Measurements from ENCODE around the gene POU2F1. TPM values are rescaled to one million over a fixed set of nuclear protein-coding genes. Genes with fewer than 3 reads are reported as not detected.

The POU2F1 gene
- total and polyA plus RNA-seq, 2 donors, result 2.6 to 4.1 TPM

- Histone ChIP-seq H3K4me3 (ENCODE audit: low read length in 2 of 2) (peak overlapping the region; percentile 38 to 44), H3K9me3 (ENCODE audit: control insufficient read depth in 2 of 2, insufficient read depth in 1 of 2, low read length in 1 of 2) (no peaks in the 10 kb centered on the region), H3K36me3 (ENCODE audit: control insufficient read depth in 2 of 2, insufficient read depth in 2 of 2, low read length in 1 of 2) (peaks cover 3 to 32% of the 10 kb centered on the region in 2 donors), H3K4me1 (ENCODE audit: control insufficient read depth in 2 of 2, insufficient read depth in 2 of 2, low read length in 2 of 2) (peaks cover 52 to 81% of the 10 kb centered on the region in 2 donors), H3K27ac (ENCODE audit: low read depth in 1 of 2, low read length in 1 of 2) (peak overlapping the region; percentile 94 to 98), H3K27me3 (ENCODE audit: control insufficient read depth in 2 of 2, insufficient read depth in 1 of 2, low read length in 1 of 2) (no peaks in the 10 kb centered on the region)
- WGBS, result 8% methylated on average over 5 of the region's 5 CpGs
- peak in 6 of 9 donors; percentile 70 to 91 (median 84) for DNase-seq (ENCODE audit: low read depth in 6 of 9, low spot score in 9 of 9)
These were observed 253.5 kb downstream of the POU2F1 start for GRCh38 chr1:167474191-167474641.

- WGBS, result 98% methylated on average over 2 of the region's 2 CpGs
- H3K36me3 ChIP-seq (ENCODE audit: control insufficient read depth in 2 of 2, insufficient read depth in 2 of 2, low read length in 1 of 2), result peaks cover 11 to 43% of the 10 kb centered on the region in 2 donors
- H3K4me3 ChIP-seq (ENCODE audit: low read length in 2 of 2), result no peak overlapping the region
- H3K4me1 ChIP-seq (ENCODE audit: control insufficient read depth in 2 of 2, insufficient read depth in 2 of 2, low read length in 2 of 2), result peaks cover 57 to 88% of the 10 kb centered on the region in 2 donors
- peak overlapping the region; percentile 1 to 98 for H3K27ac ChIP-seq (ENCODE audit: low read depth in 1 of 2, low read length in 1 of 2)
- no peak for DNase-seq (ENCODE audit: low read depth in 6 of 9, low spot score in 9 of 9)
- H3K9me3 ChIP-seq (ENCODE audit: control insufficient read depth in 2 of 2, insufficient read depth in 1 of 2, low read length in 1 of 2), result no peaks in the 10 kb centered on the region
- no peaks in the 10 kb centered on the region for H3K27me3 ChIP-seq (ENCODE audit: control insufficient read depth in 2 of 2, insufficient read depth in 1 of 2, low read length in 1 of 2)
These were observed 255.4 kb downstream of the POU2F1 start for GRCh38 chr1:167476061-167476460.

Other genes with a start within 250 kb of the POU2F1 start
- gene ILDR2, start 245.3 kb upstream of the POU2F1 start, total RNA-seq, result 0.90 TPM
- gene ILDR2, start 245.3 kb upstream of the POU2F1 start, polyA plus RNA-seq, result 0.46 TPM
- gene MAEL, start 231.6 kb upstream of the POU2F1 start, total RNA-seq, result not detected
- 0.57 TPM for gene MAEL, start 231.6 kb upstream of the POU2F1 start, polyA plus RNA-seq
- gene GPA33, start 130.5 kb upstream of the POU2F1 start, total RNA-seq, result 2.3 TPM
- 3.5 TPM for gene GPA33, start 130.5 kb upstream of the POU2F1 start, polyA plus RNA-seq
- gene STYXL2, start 126.8 kb upstream of the POU2F1 start, total RNA-seq, result 0.24 TPM
- gene STYXL2, start 126.8 kb upstream of the POU2F1 start, polyA plus RNA-seq, result 0.32 TPM

Data from thymus (tissue), 11 donors.